Mucosa of stomach (tissue), 1 donor: ENCODE results near the gene RERE.
"Not testable (repeated sequence)": the region's sequence is repeated elsewhere in the genome, so short reads cannot be mapped to it uniquely, and the experiment has no call there.

Experiments
- H3K27me3 ChIP-seq: one replicate; pipeline ENCODE4 v1.7.0; 2013; ENCODE audit warnings: mild to moderate bottlenecking, low read length; ENCODE audit not compliant: control insufficient read depth, insufficient read depth
- H3K36me3 ChIP-seq: one replicate; pipeline ENCODE4 v1.7.0; 2013; ENCODE audit warnings: low read length; ENCODE audit not compliant: control insufficient read depth, insufficient read depth
- H3K4me1 ChIP-seq: one replicate; pipeline ENCODE4 v1.7.0; 2013; ENCODE audit warnings: mild to moderate bottlenecking, low read length; ENCODE audit not compliant: control insufficient read depth, insufficient read depth
- H3K4me3 ChIP-seq: one replicate; pipeline ENCODE4 v1.7.0; 2013; ENCODE audit warnings: low read length
- H3K9ac ChIP-seq: one replicate; pipeline ENCODE4 v1.7.0; 2013; ENCODE audit warnings: mild to moderate bottlenecking, low read length, moderate library complexity
- H3K9me3 ChIP-seq: one replicate; pipeline ENCODE4 v1.7.0; 2013; ENCODE audit warnings: mild to moderate bottlenecking, low read length, moderate library complexity; ENCODE audit not compliant: control insufficient read depth
- donor health status: Pancreatic carcinoma.

The RERE gene

GRCh38 chr1:8702850-8703810 is 114.3 kb downstream of the RERE start:
- H3K4me3 ChIP-seq = peak overlapping the region; percentile 24
- no peaks in the 10 kb centered on the region for H3K36me3 ChIP-seq
- no peaks in the 10 kb centered on the region for H3K27me3 ChIP-seq
- peak overlapping the region; percentile 67 for H3K9ac ChIP-seq
- no peaks in the 10 kb centered on the region for H3K9me3 ChIP-seq
- peaks cover 32% of the 10 kb centered on the region for H3K4me1 ChIP-seq

- Histone ChIP-seq H3K27me3 (no peaks in the 10 kb centered on the region), H3K9ac (peak overlapping the region; percentile 67), H3K4me3 (peak overlapping the region; percentile 24), H3K36me3 (no peaks in the 10 kb centered on the region), H3K9me3 (no peaks in the 10 kb centered on the region), H3K4me1 (peaks cover 30% of the 10 kb centered on the region)
Observed at GRCh38 chr1:8702472-8702849, 115.0 kb downstream of the RERE start.

GRCh38 chr1:8701794-8702471 is 115.5 kb downstream of the RERE start:
- Histone ChIP-seq H3K4me3 (peak overlapping the region; percentile 24), H3K9me3 (no peaks in the 10 kb centered on the region), H3K9ac (peak overlapping the region; percentile 67), H3K36me3 (no peaks in the 10 kb centered on the region), H3K27me3 (no peaks in the 10 kb centered on the region), H3K4me1 (peaks cover 24% of the 10 kb centered on the region)

GRCh38 chr1:8699679-8700078 is 117.8 kb downstream of the RERE start:
- H3K4me3 ChIP-seq = no peak overlapping the region
- H3K36me3 ChIP-seq = no peaks in the 10 kb centered on the region
- H3K4me1 ChIP-seq = peaks cover 16% of the 10 kb centered on the region
- H3K9ac ChIP-seq = no peak overlapping the region
- H3K9me3 ChIP-seq = no peaks in the 10 kb centered on the region
- no peaks in the 10 kb centered on the region for H3K27me3 ChIP-seq

- Histone ChIP-seq H3K36me3 (no peaks in the 10 kb centered on the region), H3K4me1 (peaks cover 16% of the 10 kb centered on the region), H3K9ac (no peak overlapping the region), H3K9me3 (no peaks in the 10 kb centered on the region), H3K4me3 (no peak overlapping the region), H3K27me3 (no peaks in the 10 kb centered on the region)
Observed at GRCh38 chr1:8698937-8699447, 118.4 kb downstream of the RERE start.

- Histone ChIP-seq H3K4me1 (peaks cover 12% of the 10 kb centered on the region), H3K4me3 (no peak overlapping the region)
Observed at GRCh38 chr1:8698012-8698630, 119.3 kb downstream of the RERE start.

GRCh38 chr1:8695442-8695841 is 122.0 kb downstream of the RERE start:
- not testable (repeated sequence) for H3K9ac ChIP-seq

More at GRCh38 chr1:8698012-8698630, 119.3 kb downstream of the RERE start:
- Histone ChIP-seq H3K9me3 (no peaks in the 10 kb centered on the region), H3K27me3 (no peaks in the 10 kb centered on the region), H3K36me3 (no peaks in the 10 kb centered on the region), H3K9ac (no peak overlapping the region)

GRCh38 chr1:8693107-8693506 is 124.3 kb downstream of the RERE start:
- no peaks in the 10 kb centered on the region for H3K9me3 ChIP-seq
- H3K36me3 ChIP-seq = no peaks in the 10 kb centered on the region
- no peaks in the 10 kb centered on the region for H3K4me1 ChIP-seq
- H3K27me3 ChIP-seq = no peaks in the 10 kb centered on the region
- no peak overlapping the region for H3K9ac ChIP-seq
- no peak overlapping the region for H3K4me3 ChIP-seq

More at GRCh38 chr1:8695442-8695841, 122.0 kb downstream of the RERE start:
- not testable (repeated sequence) for H3K27me3 ChIP-seq, H3K4me3 ChIP-seq, H3K9me3 ChIP-seq, H3K4me1 ChIP-seq, H3K36me3 ChIP-seq

GRCh38 chr1:8691662-8692061 is 125.8 kb downstream of the RERE start:
- Histone ChIP-seq H3K4me3 (no peak overlapping the region), H3K9ac (no peak overlapping the region), H3K36me3 (no peaks in the 10 kb centered on the region), H3K9me3 (no peaks in the 10 kb centered on the region), H3K27me3 (no peaks in the 10 kb centered on the region), H3K4me1 (peaks cover 9% of the 10 kb centered on the region)

GRCh38 chr1:8690253-8690525 is 127.3 kb downstream of the RERE start:
- Histone ChIP-seq H3K4me1 (peaks cover 10% of the 10 kb centered on the region), H3K27me3 (no peaks in the 10 kb centered on the region), H3K9ac (no peak overlapping the region), H3K4me3 (no peak overlapping the region), H3K36me3 (no peaks in the 10 kb centered on the region), H3K9me3 (no peaks in the 10 kb centered on the region)

GRCh38 chr1:8689431-8690252 is 127.8 kb downstream of the RERE start:
- Histone ChIP-seq H3K4me1 (peaks cover 14% of the 10 kb centered on the region), H3K27me3 (no peaks in the 10 kb centered on the region), H3K4me3 (no peak overlapping the region), H3K36me3 (no peaks in the 10 kb centered on the region), H3K9me3 (no peaks in the 10 kb centered on the region), H3K9ac (no peak overlapping the region)
